IMR-90 (cell line): ENCODE data around the gene ZNF497. TPM values are rescaled to one million over a fixed set of nuclear protein-coding genes. Genes with fewer than 3 reads are reported as not detected.

Experiments
- ATAC-seq: fragments of 200-7000 bp; cut with Tn5 transposase; 2 replicates; pipeline ENCODE4 v1.9.1; 2020; ENCODE audit warnings: low read depth, mild to moderate bottlenecking, moderate library complexity
- BruUV-seq: library from RNA; stranded (reverse); fragments of 400-500 nt; replicated peaks from 2 replicates; lab custom pipeline; 2021; lab: Mats Ljungman, UMichigan
- CTCF ChIA-PET: fragments of 300-600 bp; formaldehyde crosslinking; extraction: SDS; loops from one replicate; lab custom pipeline; 2021; ENCODE audit warnings: antibody characterized with exemption; lab: Yijun Ruan, JAX
- POLR2A ChIA-PET: fragments of 300-600 bp; sonication (Branson Sonifier 250); formaldehyde crosslinking; loops from one replicate; lab custom pipeline; 2022; ENCODE audit warnings: antibody characterized with exemption; ENCODE audit not compliant: unreplicated experiment; lab: Charles Lee
- DNase-seq: peaks from one replicate; pipeline ENCODE4 v3.0.0; 2013
- H2AFZ ChIP-seq: replicated peaks from 2 replicates; pipeline ENCODE3; 2013; ENCODE audit warnings: low read length, mild to moderate bottlenecking; ENCODE audit not compliant: poor library complexity
- H2AK5ac ChIP-seq: 2 replicates; pipeline ENCODE4 v1.6.1; 2013; ENCODE audit warnings: low read depth, low read length, inconsistent platforms
- H2AK9ac ChIP-seq: replicated peaks from 2 replicates; pipeline ENCODE3; 2013; ENCODE audit warnings: mild to moderate bottlenecking, low read depth, low read length, moderate library complexity; ENCODE audit not compliant: poor library complexity
- H2BK120ac ChIP-seq: 2 replicates; pipeline ENCODE4 v1.6.1; 2013; ENCODE audit warnings: low read depth, low read length, inconsistent platforms
- H2BK15ac ChIP-seq: 3 replicates; pipeline ENCODE4 v1.6.1; 2013; ENCODE audit warnings: low read depth, low read length, inconsistent platforms
- H2BK20ac ChIP-seq: 2 replicates; pipeline ENCODE4 v1.6.1; 2013; ENCODE audit warnings: low read depth, mild to moderate bottlenecking, inconsistent platforms, low read length, moderate library complexity
- H2BK5ac ChIP-seq: 2 replicates; pipeline ENCODE4 v1.6.1; 2013; ENCODE audit warnings: mild to moderate bottlenecking, low read depth, low read length, inconsistent platforms; ENCODE audit not compliant: poor library complexity, severe bottlenecking
- H3K14ac ChIP-seq: replicated peaks from 2 replicates; pipeline ENCODE4 v1.6.1; 2013; ENCODE audit warnings: low read depth, low read length, inconsistent platforms
- H3K18ac ChIP-seq: 2 replicates; pipeline ENCODE4 v1.6.1; 2013; ENCODE audit warnings: low read depth, low read length, control low read depth
- H3K23ac ChIP-seq: 2 replicates; pipeline ENCODE4 v1.6.1; 2013; ENCODE audit warnings: low read depth, low read length, inconsistent platforms
- H3K27ac ChIP-seq: 2 replicates; pipeline ENCODE4 v1.5.1; 2013; ENCODE audit warnings: mild to moderate bottlenecking, control low read depth, low read length; ENCODE audit not compliant: insufficient read depth
- H3K27me3 ChIP-seq: 2 replicates; pipeline ENCODE4 v1.6.1; 2013; ENCODE audit warnings: low read length; ENCODE audit not compliant: control insufficient read depth, insufficient read depth
- H3K36me3 ChIP-seq: 2 replicates; pipeline ENCODE4 v1.6.1; 2013; ENCODE audit warnings: low read length, mixed read lengths; ENCODE audit not compliant: control insufficient read depth, insufficient read depth
- H3K4ac ChIP-seq: 2 replicates; pipeline ENCODE4 v1.6.1; 2013; ENCODE audit warnings: low read depth, low read length, inconsistent platforms
- H3K4me1 ChIP-seq: 2 replicates; pipeline ENCODE4 v1.6.1; 2013; ENCODE audit warnings: low read length, mixed read lengths; ENCODE audit not compliant: control insufficient read depth, insufficient read depth
- H3K4me2 ChIP-seq: 2 replicates; pipeline ENCODE4 v1.6.1; 2013; ENCODE audit warnings: low read depth, mild to moderate bottlenecking, control low read depth, low read length, moderate library complexity
- H3K4me3 ChIP-seq: 2 replicates; pipeline ENCODE4 v1.5.1; 2013; ENCODE audit warnings: low read depth, mild to moderate bottlenecking, control low read depth, low read length, moderate library complexity; ENCODE audit not compliant: insufficient read depth
- H3K56ac ChIP-seq: 2 replicates; pipeline ENCODE4 v1.6.1; 2013; ENCODE audit warnings: low read length, inconsistent platforms; ENCODE audit not compliant: insufficient read depth; ENCODE audit errors: extremely low read depth
- H3K79me1 ChIP-seq, 2 experiments: 2 replicates each; pipeline ENCODE4 v1.6.1; 2013; ENCODE audit warnings: low read length in 2 of 2, inconsistent platforms in 1 of 2, low read depth in 1 of 2
- H3K9ac ChIP-seq: 2 replicates; pipeline ENCODE4 v1.6.1; 2013; ENCODE audit warnings: low read depth, low read length, control low read depth
- H3K9me1 ChIP-seq: 2 replicates; pipeline ENCODE4 v1.6.1; 2013; ENCODE audit warnings: low read length, inconsistent platforms; ENCODE audit not compliant: insufficient read depth
- H3K9me3 ChIP-seq: 2 replicates; pipeline ENCODE4 v1.6.1; 2013; ENCODE audit warnings: low read length; ENCODE audit not compliant: control insufficient read depth, insufficient read depth
- H4K20me1 ChIP-seq: 2 replicates; pipeline ENCODE4 v1.6.1; 2013; ENCODE audit warnings: low read length, inconsistent platforms; ENCODE audit not compliant: insufficient read depth
- H4K5ac ChIP-seq: 2 replicates; pipeline ENCODE4 v1.6.1; 2013; ENCODE audit warnings: mild to moderate bottlenecking, low read depth, low read length, control low read depth
- H4K8ac ChIP-seq, 2 experiments: 2 replicates each; pipeline ENCODE4 v1.6.1; 2013; ENCODE audit warnings: low read depth in 2 of 2, low read length in 2 of 2, control low read depth in 1 of 2, inconsistent platforms in 1 of 2
- H4K91ac ChIP-seq: 2 replicates; pipeline ENCODE4 v1.6.1; 2013; ENCODE audit warnings: low read depth, low read length, inconsistent platforms; ENCODE audit not compliant: insufficient read depth
- BHLHE40 ChIP-seq: fragments of 150-350 bp; IDR thresholded peaks from 2 replicates; pipeline ENCODE4 v1.6.1; 2016; ENCODE audit warnings: mild to moderate bottlenecking, low read depth, low read length
- CEBPB ChIP-seq: IDR thresholded peaks from 2 replicates; pipeline ENCODE4 v1.6.1; 2012; ENCODE audit warnings: low read depth, low read length, improper control_type of control experiment
- CHD1 ChIP-seq: IDR thresholded peaks from 2 replicates; pipeline ENCODE4 v1.6.1; 2012; ENCODE audit warnings: low read depth, low read length, improper control_type of control experiment
- CTCF ChIP-seq: conservative IDR thresholded peaks from 2 replicates; pipeline ENCODE4 v1.5.1; 2012; ENCODE audit warnings: mild to moderate bottlenecking, low read depth, low read length, improper control_type of control experiment
- FOS ChIP-seq: fragments of 150-350 bp; IDR thresholded peaks from 2 replicates; pipeline ENCODE4 v1.6.1; 2016; ENCODE audit warnings: low read depth, low read length
- MAFK ChIP-seq: IDR thresholded peaks from 2 replicates; pipeline ENCODE4 v1.6.1; 2012; ENCODE audit warnings: low read depth, low read length, improper control_type of control experiment
- MAZ ChIP-seq: IDR thresholded peaks from 2 replicates; pipeline ENCODE4 v1.6.1; 2012; ENCODE audit warnings: low read depth, mild to moderate bottlenecking, low read length, improper control_type of control experiment, moderate library complexity, borderline replicate concordance
- MXI1 ChIP-seq: IDR thresholded peaks from 2 replicates; pipeline ENCODE4 v1.6.1; 2012; ENCODE audit warnings: low read depth, mild to moderate bottlenecking, low read length, moderate library complexity, borderline replicate concordance
- NFE2L2 ChIP-seq: fragments of 150-350 bp; IDR thresholded peaks from 2 replicates; pipeline ENCODE4 v1.6.1; 2016; ENCODE audit warnings: low read depth, mild to moderate bottlenecking, low read length
- POLR2A ChIP-seq: IDR thresholded peaks from 2 replicates; pipeline ENCODE4 v1.6.1; 2012; ENCODE audit warnings: mild to moderate bottlenecking, low read depth, low read length
- RAD21 ChIP-seq: IDR thresholded peaks from 2 replicates; pipeline ENCODE4 v1.6.1; 2012; ENCODE audit warnings: low read length, improper control_type of control experiment
- RCOR1 ChIP-seq: IDR thresholded peaks from 2 replicates; pipeline ENCODE4 v1.6.1; 2012; ENCODE audit warnings: mild to moderate bottlenecking, low read length, improper control_type of control experiment; ENCODE audit not compliant: insufficient replicate concordance
- RFX5 ChIP-seq: IDR thresholded peaks from 2 replicates; pipeline ENCODE4 v1.8.0; 2012; ENCODE audit warnings: low read depth, mild to moderate bottlenecking, low read length, moderate library complexity
- SMC3 ChIP-seq: fragments of 150-350 bp; IDR thresholded peaks from 2 replicates; pipeline ENCODE4 v1.6.1; 2016; ENCODE audit warnings: low read depth, mild to moderate bottlenecking, antibody characterized with exemption, low read length, moderate library complexity
- WGBS, 2 experiments: methylation state at CpG; one replicate each; pipeline versions ENCODE4 v1.1.5 to v1.1.7; 2013; ENCODE audit warnings: missing lambda C conversion rate in 2 of 2; ENCODE audit not compliant: insufficient read length in 1 of 2; ENCODE audit errors: extremely low coverage in 2 of 2; 5-methylcytosine and 5-hydroxymethylcytosine counted together
- dilution Hi-C: fragments of 300-500 bp; cut with HindIII; formaldehyde crosslinking; loops from one replicate; pipeline ENCODE4 v1.14.3; 2018; ENCODE audit warnings: low sequenced_read_pairs; ENCODE audit not compliant: unreplicated experiment
- in situ Hi-C: fragments of 300-500 bp; cut with MboI; formaldehyde crosslinking; loops from 3 replicates; pipeline ENCODE4 v1.14.3; 2019; ENCODE audit warnings: low sequenced_read_pairs, inconsistent platforms, mixed read lengths
- intact Hi-C: fragments of 100-400 bp; cut with micrococcal nuclease; formaldehyde crosslinking; loops from 2 replicates; pipeline ENCODE4 v1.10.0; 2022
- polyA plus RNA-seq, 3 experiments: library from polyadenylated mRNA; depleted of rRNA; stranded (reverse); fragments of >200 nt; gene quantifications; 2 replicates each; pipeline ENCODE4 v1.2.3, GENCODE V29; 2012; ENCODE audit warnings: low replicate concordance in 1 of 3
- total RNA-seq: library from RNA; depleted of rRNA; stranded (reverse); fragments of >200 nt; gene quantifications from 2 replicates; pipeline ENCODE4 v1.2.3, GENCODE V29; 2012
- TF ChIP-seq, protein P1 (sequence below): fragments of 150-350 bp; IDR thresholded peaks from 2 replicates; pipeline ENCODE4 v1.6.1; 2017; ENCODE audit warnings: mild to moderate bottlenecking, antibody characterized with exemption, low read length, low read depth
- TF ChIP-seq, protein P2 (sequence below): fragments of 150-350 bp; IDR thresholded peaks from 2 replicates; pipeline ENCODE4 v1.6.1; 2016; ENCODE audit warnings: low read depth, mild to moderate bottlenecking, low read length, moderate library complexity, borderline replicate concordance

The ZNF497 gene
- total and polyA plus RNA-seq, 2 of the 4 experiments (the other 2 are of a cell fraction), result 0.18 to 0.24 TPM

GRCh38 chr19:58399903-58400302, 37.4 kb upstream of the ZNF497 start:
- intact Hi-C loops, result no loop called here
- Histone ChIP-seq H2BK15ac (no peak overlapping the region), H3K4me2 (no peak overlapping the region), H3K9me1 (no peaks in the 10 kb centered on the region), H4K8ac (no peak overlapping the region), H3K18ac (no peak overlapping the region), H3K4ac (no peak overlapping the region), H2BK5ac (no peak overlapping the region), H3K27ac (no peak overlapping the region), H4K20me1 (peaks cover 3% of the 10 kb centered on the region), H3K56ac (no peak overlapping the region), H3K9me3 (no peaks in the 10 kb centered on the region), H3K9ac (no peak overlapping the region), H2BK20ac (no peak overlapping the region), H3K14ac (no peak overlapping the region), H4K5ac (no peak overlapping the region), H2AFZ (no peak overlapping the region), H3K23ac (no peak overlapping the region), H3K36me3 (peaks cover 4% of the 10 kb centered on the region), H3K79me1 (peaks cover 0 to 11% of the 10 kb centered on the region in 2 experiments; a peak in 2 of 4 replicates), H3K27me3 (no peaks in the 10 kb centered on the region), H3K4me1 (peaks cover 5% of the 10 kb centered on the region), H2AK9ac (peak overlapping the region; percentile 95), H2AK5ac (no peak overlapping the region), H4K91ac (no peak overlapping the region), H2BK120ac (no peak overlapping the region), H3K4me3 (no peak overlapping the region)
- ChIA-PET CTCF (no interaction called here), POLR2A (no interaction called here)
- BruUV-seq, result no TSS peak
- no peak for TF ChIP-seq CHD1
- no peak for TF ChIP-seq FOS
- no peak for TF ChIP-seq RFX5
- TF ChIP-seq RAD21, result no peak
- no peak for TF ChIP-seq CEBPB
- no peak for TF ChIP-seq BHLHE40
- TF ChIP-seq CTCF, result no peak
- TF ChIP-seq, protein P1, sequence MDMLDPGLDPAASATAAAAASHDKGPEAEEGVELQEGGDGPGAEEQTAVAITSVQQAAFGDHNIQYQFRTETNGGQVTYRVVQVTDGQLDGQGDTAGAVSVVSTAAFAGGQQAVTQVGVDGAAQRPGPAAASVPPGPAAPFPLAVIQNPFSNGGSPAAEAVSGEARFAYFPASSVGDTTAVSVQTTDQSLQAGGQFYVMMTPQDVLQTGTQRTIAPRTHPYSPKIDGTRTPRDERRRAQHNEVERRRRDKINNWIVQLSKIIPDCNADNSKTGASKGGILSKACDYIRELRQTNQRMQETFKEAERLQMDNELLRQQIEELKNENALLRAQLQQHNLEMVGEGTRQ, result no peak
- TF ChIP-seq, protein P2, sequence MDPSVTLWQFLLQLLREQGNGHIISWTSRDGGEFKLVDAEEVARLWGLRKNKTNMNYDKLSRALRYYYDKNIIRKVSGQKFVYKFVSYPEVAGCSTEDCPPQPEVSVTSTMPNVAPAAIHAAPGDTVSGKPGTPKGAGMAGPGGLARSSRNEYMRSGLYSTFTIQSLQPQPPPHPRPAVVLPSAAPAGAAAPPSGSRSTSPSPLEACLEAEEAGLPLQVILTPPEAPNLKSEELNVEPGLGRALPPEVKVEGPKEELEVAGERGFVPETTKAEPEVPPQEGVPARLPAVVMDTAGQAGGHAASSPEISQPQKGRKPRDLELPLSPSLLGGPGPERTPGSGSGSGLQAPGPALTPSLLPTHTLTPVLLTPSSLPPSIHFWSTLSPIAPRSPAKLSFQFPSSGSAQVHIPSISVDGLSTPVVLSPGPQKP, result no peak
- no peak for TF ChIP-seq MAZ
- TF ChIP-seq MXI1, result no peak
- no peak for TF ChIP-seq RCOR1
- TF ChIP-seq MAFK, result no peak
- no peak for TF ChIP-seq NFE2L2
- no peak for TF ChIP-seq SMC3
- TF ChIP-seq POLR2A, result no peak
- dilution Hi-C loops, result no loop called here
- ATAC-seq, result no peak
- 100% methylated on average over 3 of the region's 3 CpGs; no CpG with 5 or more reads in 1 of the 2 experiments for WGBS, 2 experiments
- DNase-seq, result no peak
- in situ Hi-C loops, result no loop called here
